Measurements from ENCODE around the gene MCOLN2.

DNA sequence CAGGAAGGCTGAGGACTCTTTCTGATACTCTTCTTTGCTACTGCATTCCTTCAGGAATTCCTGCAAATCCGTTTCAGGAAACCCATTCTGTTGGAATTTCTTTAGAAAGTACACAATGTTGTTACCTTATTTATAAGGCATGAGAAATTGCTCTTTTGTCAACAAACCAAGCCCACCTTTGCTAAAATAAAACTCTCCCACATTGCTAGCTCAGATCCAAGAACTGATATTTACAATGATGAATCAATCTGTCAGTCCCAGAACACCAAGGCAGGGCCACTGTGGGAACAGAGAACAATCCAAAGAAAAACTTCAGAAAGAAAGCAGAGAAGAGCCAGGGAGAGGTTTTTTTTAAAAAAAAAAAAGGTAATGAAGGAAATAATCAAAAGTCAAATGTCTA, 67.3 kb downstream of the MCOLN2 start:
- TF ChIP-seq, protein P1, sequence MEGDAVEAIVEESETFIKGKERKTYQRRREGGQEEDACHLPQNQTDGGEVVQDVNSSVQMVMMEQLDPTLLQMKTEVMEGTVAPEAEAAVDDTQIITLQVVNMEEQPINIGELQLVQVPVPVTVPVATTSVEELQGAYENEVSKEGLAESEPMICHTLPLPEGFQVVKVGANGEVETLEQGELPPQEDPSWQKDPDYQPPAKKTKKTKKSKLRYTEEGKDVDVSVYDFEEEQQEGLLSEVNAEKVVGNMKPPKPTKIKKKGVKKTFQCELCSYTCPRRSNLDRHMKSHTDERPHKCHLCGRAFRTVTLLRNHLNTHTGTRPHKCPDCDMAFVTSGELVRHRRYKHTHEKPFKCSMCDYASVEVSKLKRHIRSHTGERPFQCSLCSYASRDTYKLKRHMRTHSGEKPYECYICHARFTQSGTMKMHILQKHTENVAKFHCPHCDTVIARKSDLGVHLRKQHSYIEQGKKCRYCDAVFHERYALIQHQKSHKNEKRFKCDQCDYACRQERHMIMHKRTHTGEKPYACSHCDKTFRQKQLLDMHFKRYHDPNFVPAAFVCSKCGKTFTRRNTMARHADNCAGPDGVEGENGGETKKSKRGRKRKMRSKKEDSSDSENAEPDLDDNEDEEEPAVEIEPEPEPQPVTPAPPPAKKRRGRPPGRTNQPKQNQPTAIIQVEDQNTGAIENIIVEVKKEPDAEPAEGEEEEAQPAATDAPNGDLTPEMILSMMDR (conservative IDR thresholded peaks at IDR 0.05; ENCODE audit: low read length) = no peak
- TF ChIP-seq EZH2phosphoT487 (IDR thresholded peaks at IDR 0.05; ENCODE audit: borderline replicate concordance, low read depth, low read length) = no peak
